OCI-LY1 (cell line): ENCODE results near the gene COX14.

ENCODE experiments used
- H2AFZ ChIP-seq: fragments of 200-600 bp; sonication (generic), shearing (Covaris generic); 2 replicates; pipeline ENCODE4 v1.6.0; 2014; ENCODE audit warnings: antibody characterized with exemption, mild to moderate bottlenecking, low read length
- H3F3A ChIP-seq: fragments of 200-600 bp; sonication (generic), shearing (Covaris generic); 2 replicates; pipeline ENCODE4 v1.6.0; 2014; ENCODE audit warnings: mild to moderate bottlenecking, antibody characterized with exemption, low read length, moderate library complexity; ENCODE audit not compliant: insufficient read depth
- H3K27ac ChIP-seq: fragments of 200-600 bp; sonication (generic); 2 replicates; pipeline ENCODE4 v1.5.1; 2014; ENCODE audit warnings: low read length, mixed run types, mild to moderate bottlenecking, low read depth; ENCODE audit not compliant: poor library complexity, severe bottlenecking
- H3K27me3 ChIP-seq: fragments of 200-600 bp; sonication (generic); 2 replicates; pipeline ENCODE4 v1.6.0; 2014; ENCODE audit warnings: antibody characterized with exemption, mild to moderate bottlenecking, low read length, moderate library complexity; ENCODE audit not compliant: insufficient read depth
- H3K36me3 ChIP-seq: fragments of 200-600 bp; sonication (generic); 2 replicates; pipeline ENCODE4 v1.6.1; 2014; ENCODE audit warnings: mild to moderate bottlenecking, antibody characterized with exemption, low read length, moderate library complexity, mixed read lengths; ENCODE audit not compliant: insufficient read depth
- H3K4me1 ChIP-seq: fragments of 200-600 bp; sonication (generic); 2 replicates; pipeline ENCODE4 v1.5.1; 2014; ENCODE audit warnings: mild to moderate bottlenecking, low read length, moderate library complexity; ENCODE audit not compliant: insufficient read depth, severe bottlenecking
- H3K4me2 ChIP-seq: fragments of 200-600 bp; sonication (generic), shearing (Covaris generic); 2 replicates; pipeline ENCODE4 v1.6.1; 2014; ENCODE audit warnings: low read length
- H3K4me3 ChIP-seq: fragments of 200-600 bp; sonication (generic); 2 replicates; pipeline ENCODE4 v1.5.1; 2014; ENCODE audit warnings: low read length, low read depth, mild to moderate bottlenecking, mixed read lengths; ENCODE audit not compliant: poor library complexity, severe bottlenecking
- H3K79me2 ChIP-seq: fragments of 200-600 bp; shearing (Covaris generic); 2 replicates; pipeline ENCODE4 v1.6.1; 2016; ENCODE audit warnings: mixed run types, low read length, mixed read lengths; ENCODE audit not compliant: insufficient read depth
- H3K9ac ChIP-seq: fragments of 200-600 bp; sonication (generic), shearing (Covaris generic); 2 replicates; pipeline ENCODE4 v1.6.1; 2014; ENCODE audit warnings: mild to moderate bottlenecking, low read length, mixed read lengths
- H3K9me2 ChIP-seq: fragments of 200-600 bp; sonication (generic), shearing (Covaris generic); 2 replicates; pipeline ENCODE4 v1.6.1; 2014; ENCODE audit warnings: low read depth, mild to moderate bottlenecking, low read length, mixed read lengths
- H3K9me3 ChIP-seq: fragments of 200-600 bp; shearing (Covaris generic); 2 replicates; pipeline ENCODE4 v1.6.1; 2014; ENCODE audit warnings: low read length, mixed read lengths
- H4K20me1 ChIP-seq: fragments of 200-600 bp; sonication (generic), shearing (Covaris generic); 2 replicates; pipeline ENCODE4 v1.6.0; 2016; ENCODE audit warnings: mild to moderate bottlenecking, low read length; ENCODE audit not compliant: insufficient read depth
- CTCF ChIP-seq: fragments of 200-600 bp; sonication (generic), shearing (Covaris generic); IDR thresholded peaks from 2 replicates; pipeline ENCODE4 v1.5.1; 2017; ENCODE audit warnings: mild to moderate bottlenecking, antibody characterized with exemption, low read length, moderate library complexity, mixed read lengths
- EZH2 ChIP-seq: fragments of 200-600 bp; sonication (generic), shearing (Covaris generic); IDR thresholded peaks from 2 replicates; pipeline ENCODE4 v1.8.0; 2017; ENCODE audit warnings: borderline replicate concordance, mixed run types, mild to moderate bottlenecking, antibody characterized with exemption, low read length, moderate library complexity, mixed read lengths

The COX14 gene

GRCh38 chr12:50110127-50110761 is 1.8 kb upstream of the COX14 start:
- peaks cover 19% of the 10 kb centered on the region for H3K79me2 ChIP-seq
- H3K4me3 ChIP-seq: peak overlapping the region; percentile 61
- H3K9me3 ChIP-seq: no peaks in the 10 kb centered on the region
- H3K4me1 ChIP-seq: peaks cover 26% of the 10 kb centered on the region
- H3K27ac ChIP-seq: peak overlapping the region; percentile 31
- no peaks in the 10 kb centered on the region for H4K20me1 ChIP-seq
- no peaks in the 10 kb centered on the region for H3K36me3 ChIP-seq
- H3F3A ChIP-seq: no peaks in the 10 kb centered on the region
- peak overlapping the region; percentile 54; the same call in 1 of the 2 replicates for H3K9ac ChIP-seq
- no peaks in the 10 kb centered on the region for H3K9me2 ChIP-seq
- no peak for TF ChIP-seq EZH2
- no peak for TF ChIP-seq CTCF
- no peaks in the 10 kb centered on the region for H3K27me3 ChIP-seq
- H2AFZ ChIP-seq: no peak overlapping the region
- H3K4me2 ChIP-seq: peak overlapping the region; percentile 69

GRCh38 chr12:50110762-50111351 is 1.2 kb upstream of the COX14 start:
- Histone ChIP-seq H3K27ac (peak overlapping the region; percentile 31), H3K4me2 (peak overlapping the region; percentile 69)
- TF ChIP-seq CTCF (no peak), EZH2 (no peak)

GRCh38 chr12:50111395-50111692 is 692 bp upstream of the COX14 start:
- no peak overlapping the region for H2AFZ ChIP-seq
- TF ChIP-seq CTCF: peak; percentile 98; the same call in 1 of the 2 replicates
- no peak for TF ChIP-seq EZH2
- H3K36me3 ChIP-seq: peaks cover 2% of the 10 kb centered on the region; the same call in 1 of the 2 replicates
- H3K4me2 ChIP-seq: peak overlapping the region; percentile 69
- H3K27me3 ChIP-seq: no peaks in the 10 kb centered on the region
- peak overlapping the region; percentile 54; the same call in 1 of the 2 replicates for H3K9ac ChIP-seq
- no peaks in the 10 kb centered on the region for H3K9me2 ChIP-seq
- no peak overlapping the region for H3K27ac ChIP-seq
- H3K4me3 ChIP-seq: peak overlapping the region; percentile 61
- no peaks in the 10 kb centered on the region for H4K20me1 ChIP-seq
- no peaks in the 10 kb centered on the region for H3K9me3 ChIP-seq
- H3F3A ChIP-seq: no peaks in the 10 kb centered on the region
- peaks cover 26% of the 10 kb centered on the region for H3K4me1 ChIP-seq
- H3K79me2 ChIP-seq: peaks cover 20% of the 10 kb centered on the region

More at GRCh38 chr12:50110762-50111351, 1.2 kb upstream of the COX14 start:
- Histone ChIP-seq H3K9me2 (no peaks in the 10 kb centered on the region), H3K9ac (peak overlapping the region; percentile 54; the same call in 1 of the 2 replicates), H3K36me3 (no peaks in the 10 kb centered on the region), H3K79me2 (peaks cover 19% of the 10 kb centered on the region), H3K4me3 (peak overlapping the region; percentile 61), H2AFZ (no peak overlapping the region), H3F3A (no peaks in the 10 kb centered on the region), H3K9me3 (no peaks in the 10 kb centered on the region), H3K27me3 (no peaks in the 10 kb centered on the region), H4K20me1 (no peaks in the 10 kb centered on the region), H3K4me1 (peaks cover 26% of the 10 kb centered on the region)
